GM21717 (cell line): ENCODE results near the gene ATP8A2.
"Not testable (repeated sequence)": the region's sequence is repeated elsewhere in the genome, so short reads cannot be mapped to it uniquely, and the experiment has no call there.

Source experiments
- ATAC-seq: cut with Tn5 transposase; IDR thresholded peaks from one replicate; pipeline ENCODE4 v1.9.1; 2021; ENCODE audit warnings: mild to moderate bottlenecking, moderate library complexity; ENCODE audit not compliant: unreplicated experiment

Gene ATP8A2

GRCh38 chr13:26053418-26053980 lies 681.7 kb downstream of the ATP8A2 start:
- no peak for ATAC-seq

GRCh38 chr13:26054896-26055295 lies 683.1 kb downstream of the ATP8A2 start:
- ATAC-seq: no peak

- no peak for ATAC-seq
Measured at GRCh38 chr13:26058704-26059103, 686.9 kb downstream of the ATP8A2 start.

DNA sequence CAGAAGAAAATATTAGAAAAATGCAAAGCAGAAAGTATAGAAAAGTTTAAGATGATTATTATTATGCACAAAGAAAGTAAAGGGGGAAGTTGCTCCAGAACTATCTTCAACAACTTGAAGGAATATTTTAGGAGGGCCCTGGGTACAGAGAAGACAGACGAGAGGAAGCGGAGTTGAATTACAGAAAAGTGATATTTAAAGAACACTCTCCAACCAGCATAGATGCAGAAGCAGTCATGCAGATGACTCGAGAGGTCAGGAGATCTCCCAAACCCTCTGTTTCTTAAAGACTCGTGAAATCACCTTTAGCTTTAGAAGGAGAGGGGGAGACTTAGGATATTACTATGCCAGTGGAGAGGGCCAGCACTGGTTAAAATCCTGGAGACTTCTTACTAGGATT lies 688.6 kb downstream of the ATP8A2 start:
- ATAC-seq: no peak

- ATAC-seq: no peak
Measured at GRCh38 chr13:26061256-26061655, 689.5 kb downstream of the ATP8A2 start.

- ATAC-seq: no peak
Measured at GRCh38 chr13:26061947-26062346, 690.2 kb downstream of the ATP8A2 start.

DNA sequence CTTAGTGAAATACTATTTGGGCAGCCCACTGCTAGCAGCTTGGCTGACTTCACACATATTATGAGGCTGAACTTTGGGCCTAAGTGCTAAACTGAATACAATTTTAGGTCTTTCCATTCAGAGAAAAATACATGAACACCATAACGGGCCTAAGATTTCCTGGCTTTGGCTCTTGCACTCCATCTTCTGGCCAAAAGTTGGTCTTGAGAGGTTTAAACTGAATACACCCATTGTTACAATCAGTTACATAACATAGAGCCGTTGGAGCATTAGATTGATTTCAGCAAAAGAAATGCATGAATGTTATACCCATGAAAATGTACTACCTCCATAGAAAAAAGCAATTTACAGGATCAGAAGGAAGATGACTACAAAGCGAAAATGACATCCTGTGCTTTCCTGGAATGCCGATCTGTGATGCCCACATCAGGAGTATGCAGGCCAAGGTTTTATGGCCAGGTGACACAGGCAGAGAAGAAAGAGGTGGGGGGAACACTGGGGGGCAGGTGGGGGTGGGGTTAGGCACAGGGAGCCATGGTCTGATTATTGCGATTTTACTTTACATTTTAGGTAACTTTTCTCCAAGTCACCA lies 691.2 kb downstream of the ATP8A2 start:
- ATAC-seq: no peak

GRCh38 chr13:26066492-26066891 lies 694.7 kb downstream of the ATP8A2 start:
- not testable (repeated sequence) for ATAC-seq

- ATAC-seq: no peak
Measured at GRCh38 chr13:26067601-26068000, 695.8 kb downstream of the ATP8A2 start.

- ATAC-seq: not testable (repeated sequence)
Measured at GRCh38 chr13:26068372-26068771, 696.6 kb downstream of the ATP8A2 start.

- ATAC-seq: not testable (repeated sequence)
Measured at GRCh38 chr13:26069642-26070041, 697.9 kb downstream of the ATP8A2 start.

- ATAC-seq: no peak
Measured at GRCh38 chr13:26071691-26072090, 699.9 kb downstream of the ATP8A2 start.

DNA sequence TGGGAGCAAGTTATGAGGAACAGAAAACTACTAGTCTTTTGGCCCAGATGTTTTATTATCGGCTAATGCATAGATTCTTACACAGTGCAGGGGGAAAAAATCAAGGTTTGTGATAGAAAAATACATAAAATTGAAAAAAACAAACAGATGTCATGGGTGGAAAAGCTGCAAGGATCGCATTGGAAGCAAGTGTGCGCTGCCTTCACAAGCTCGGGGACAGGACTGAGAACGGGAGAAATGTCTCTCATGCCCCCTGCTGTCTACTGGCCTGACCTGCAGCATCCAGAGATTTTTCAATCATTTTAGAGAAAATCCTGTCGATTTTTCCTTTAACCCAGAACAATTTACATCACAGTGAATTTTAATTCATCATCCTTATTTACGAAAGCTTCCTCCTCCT lies 700.6 kb downstream of the ATP8A2 start:
- not testable (repeated sequence) for ATAC-seq

- no peak for ATAC-seq
Measured at GRCh38 chr13:26074706-26075105, 702.9 kb downstream of the ATP8A2 start.
